RWPE2 (cell line): ENCODE results near the gene ATAD3B.
A peak's percentile ranks its signal among the peaks of the same experiment; 100 is the strongest.

ENCODE experiments used
- ATAC-seq: fragments of 200-7000 bp; cut with Tn5 transposase; 3 replicates; pipeline ENCODE4 v1.9.1; 2021; ENCODE audit warnings: low read depth
- DNase-seq: peaks from one replicate; pipeline ENCODE4 v3.0.0-alpha.2; 2020; ENCODE audit warnings: low spot score
- H3K27ac ChIP-seq: fragments of 450-650 bp; 2 replicates; pipeline ENCODE4 v1.5.1; 2017; ENCODE audit warnings: mild to moderate bottlenecking; ENCODE audit not compliant: poor library complexity, severe bottlenecking
- H3K27me3 ChIP-seq: fragments of 250-450 bp; sonication (Bioruptor Pico); 2 replicates; pipeline ENCODE4 v1.5.1; 2021; ENCODE audit warnings: mild to moderate bottlenecking, moderate library complexity; ENCODE audit not compliant: insufficient read depth, poor library complexity, severe bottlenecking
- H3K36me3 ChIP-seq: fragments of 250-450 bp; sonication (Bioruptor Pico); 2 replicates; pipeline ENCODE4 v1.5.1; 2020; ENCODE audit warnings: low read depth, mild to moderate bottlenecking, moderate library complexity
- H3K4me1 ChIP-seq: fragments of 250-450 bp; sonication (Bioruptor Pico); 2 replicates; pipeline ENCODE4 v1.5.1; 2021; ENCODE audit warnings: mild to moderate bottlenecking, moderate library complexity; ENCODE audit not compliant: insufficient read depth, poor library complexity, severe bottlenecking
- H3K4me3 ChIP-seq: fragments of 250-450 bp; sonication (Bioruptor Pico); 2 replicates; pipeline ENCODE4 v1.5.1; 2021; ENCODE audit warnings: mild to moderate bottlenecking, moderate library complexity; ENCODE audit not compliant: severe bottlenecking
- H3K9me3 ChIP-seq: fragments of 250-450 bp; sonication (Bioruptor Pico); 2 replicates; pipeline ENCODE4 v1.5.1; 2021; ENCODE audit warnings: mild to moderate bottlenecking, moderate library complexity; ENCODE audit not compliant: severe bottlenecking
- CTCF ChIP-seq: fragments of 450-650 bp; IDR thresholded peaks from one replicate; pipeline ENCODE4 v1.5.1; 2017; ENCODE audit warnings: mild to moderate bottlenecking, moderate library complexity; ENCODE audit not compliant: poor library complexity, severe bottlenecking

ATAD3B gene

GRCh38 chr1:1425426-1425752, 46.2 kb upstream of the ATAD3B start:
- ATAC-seq, result no peak
- Histone ChIP-seq H3K27me3 (no peaks in the 10 kb centered on the region), H3K4me1 (peaks cover 25% of the 10 kb centered on the region), H3K27ac (no peak overlapping the region), H3K9me3 (no peaks in the 10 kb centered on the region), H3K36me3 (no peaks in the 10 kb centered on the region), H3K4me3 (no peak overlapping the region)
- peak; percentile 68 for DNase-seq
- no peak for TF ChIP-seq CTCF

- no peak for TF ChIP-seq CTCF
- Histone ChIP-seq H3K27me3 (no peaks in the 10 kb centered on the region), H3K9me3 (no peaks in the 10 kb centered on the region), H3K36me3 (no peaks in the 10 kb centered on the region), H3K27ac (no peak overlapping the region), H3K4me1 (peaks cover 24% of the 10 kb centered on the region), H3K4me3 (no peak overlapping the region)
- ATAC-seq, result 0 out of 3 replicates have a peak, but pooled peaks have one; percentile 11
- DNase-seq, result peak; percentile 67
Measured at GRCh38 chr1:1425753-1426495, 45.6 kb upstream of the ATAD3B start.

DNA sequence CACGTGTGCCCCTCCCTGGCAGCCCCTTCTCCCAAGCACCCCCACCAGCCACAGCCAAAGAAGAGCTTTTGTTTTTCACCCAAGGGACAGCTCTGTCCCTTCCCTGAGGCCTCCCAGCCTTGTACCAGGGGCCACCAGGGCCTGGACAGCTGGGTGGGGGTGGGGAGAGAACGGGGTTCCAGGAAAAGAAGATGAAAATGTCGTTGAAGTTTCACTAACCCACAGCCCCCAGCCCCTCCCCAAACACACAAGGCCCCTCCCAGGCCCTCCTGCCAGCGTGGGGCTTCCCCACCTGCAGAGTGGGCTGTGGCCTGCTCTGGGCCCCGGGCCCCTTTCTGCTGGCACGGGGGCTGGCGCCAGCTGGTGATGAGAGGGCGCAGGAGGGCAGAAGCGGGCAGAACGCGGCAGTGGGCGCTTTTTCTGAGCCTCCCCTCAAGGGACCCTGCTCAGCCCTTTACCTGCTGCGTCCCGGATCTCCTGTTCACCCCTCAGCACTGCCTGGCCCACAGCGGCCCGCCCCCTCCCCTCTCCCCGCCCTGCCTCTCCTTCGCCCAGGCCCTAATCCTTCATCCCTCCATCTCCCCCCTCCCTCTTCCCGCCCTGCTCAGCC, 45.0 kb upstream of the ATAD3B start:
- Histone ChIP-seq H3K27me3 (no peaks in the 10 kb centered on the region), H3K9me3 (no peaks in the 10 kb centered on the region), H3K4me1 (peaks cover 17% of the 10 kb centered on the region), H3K27ac (no peak overlapping the region), H3K4me3 (no peak overlapping the region), H3K36me3 (no peaks in the 10 kb centered on the region)
- no peak for TF ChIP-seq CTCF
- DNase-seq (no peak), ATAC-seq (no peak)

DNA sequence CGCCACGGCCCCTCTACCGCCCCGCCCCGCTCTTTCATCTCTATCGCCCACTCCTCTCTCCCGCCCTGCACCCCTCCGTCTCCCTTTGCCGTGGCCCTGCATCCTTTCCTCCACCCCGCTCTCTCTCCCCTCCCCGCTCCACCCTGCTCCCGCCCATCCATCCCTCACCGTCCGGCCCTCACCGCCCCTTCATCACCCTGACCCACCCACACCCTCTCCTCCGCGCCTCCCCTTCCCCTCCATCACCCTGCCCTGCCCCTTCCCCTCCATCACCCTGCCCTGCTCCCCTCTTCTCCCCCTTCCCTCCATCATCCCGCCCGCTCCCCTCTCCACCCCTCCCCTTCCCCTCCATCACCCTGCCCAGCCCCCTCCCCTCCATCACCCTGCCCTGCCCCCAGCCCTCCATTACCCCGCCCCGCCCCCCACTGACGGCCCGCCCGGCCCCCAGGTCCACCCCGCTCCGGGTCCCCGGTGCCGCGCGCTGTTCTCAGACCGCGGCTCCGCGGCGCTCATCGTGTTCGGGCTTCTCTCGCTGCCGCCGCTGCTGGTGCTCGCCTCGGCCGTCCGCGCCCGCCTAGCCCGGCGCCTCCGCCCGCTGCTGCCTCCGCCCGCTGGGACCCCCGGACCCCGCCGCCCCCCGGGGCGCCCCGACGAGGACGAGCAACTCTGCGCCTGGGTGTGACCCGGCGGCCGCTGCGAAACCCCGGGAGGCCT, 44.3 kb upstream of the ATAD3B start:
- DNase-seq, result peak; percentile 84
- TF ChIP-seq CTCF, result no peak
- H3K4me1 ChIP-seq, result peaks cover 12% of the 10 kb centered on the region
- peak overlapping the region; percentile 38 for H3K4me3 ChIP-seq
- no peaks in the 10 kb centered on the region for H3K27me3 ChIP-seq
- H3K36me3 ChIP-seq, result no peaks in the 10 kb centered on the region
- H3K9me3 ChIP-seq, result no peaks in the 10 kb centered on the region
- ATAC-seq, result no peak
- H3K27ac ChIP-seq, result no peak overlapping the region
